Left lung (tissue), 10 donors: ENCODE measurements around the gene DGKB. TPM values are rescaled to one million over a fixed set of nuclear protein-coding genes. Genes with fewer than 3 reads are reported as not detected.

Experiments
- ATAC-seq: fragments of 200-7000 bp; cut with Tn5 transposase; one replicate; pipeline ENCODE4 v1.9.1; 2020; ENCODE audit warnings: moderate library complexity
- DNase-seq, 4 donors: peaks; one replicate each; pipeline ENCODE4 v3.0.0-alpha.2; 2013 to 2020
- H3K27ac ChIP-seq, 2 donors: fragments of 200-600 bp; sonication (generic) in 1 of 2; one replicate each; pipeline versions ENCODE4 v1.5.0 to v1.8.0; 2020 to 2021
- H3K27me3 ChIP-seq, 2 donors: fragments of 200-600 bp; sonication (generic) in 1 of 2; one replicate each; pipeline versions ENCODE4 v1.5.0 to v1.8.0; 2020 to 2021
- H3K36me3 ChIP-seq, 2 donors: fragments of 200-600 bp; sonication (generic) in 1 of 2; one replicate each; pipeline versions ENCODE4 v1.5.0 to v1.8.0; 2020 to 2021
- H3K4me1 ChIP-seq, 2 donors: fragments of 200-600 bp; one replicate each; pipeline ENCODE4 v1.8.0; 2021
- H3K4me3 ChIP-seq, 2 donors: fragments of 200-600 bp; sonication (generic) in 1 of 2; one replicate each; pipeline versions ENCODE4 v1.5.0 to v1.8.0; 2020 to 2021; ENCODE audit warnings: mild to moderate bottlenecking in 1 of 2
- H3K9me3 ChIP-seq, 2 donors: fragments of 200-600 bp; sonication (generic) in 1 of 2; one replicate each; pipeline versions ENCODE4 v1.5.0 to v1.8.0; 2020 to 2021
- CTCF ChIP-seq, 2 donors: fragments of 200-600 bp; sonication (generic) in 1 of 2; IDR thresholded peaks; one replicate each; pipeline versions ENCODE4 v1.5.0 to v1.8.0; 2021; ENCODE audit warnings: antibody characterized with exemption in 2 of 2
- intact Hi-C, 2 donors: fragments of 100-400 bp; cut with DNase I; formaldehyde crosslinking; loops; one replicate each; pipeline versions ENCODE4 v1.11.2 to v1.14.2; 2022
- polyA plus RNA-seq, 6 donors: library from polyadenylated mRNA; unstranded; fragments of 120-200 nt; gene quantifications; one replicate each; pipeline ENCODE4 v1.2.1, GENCODE V29; 2013; ENCODE audit not compliant: insufficient read length in 6 of 6
- total RNA-seq, 2 donors: library from RNA; stranded (reverse); fragmentation: NEBNext Ultra II Directional; extraction: Animal tissue kit (Norgen Biotek cat#: 25700); gene quantifications; one replicate each; pipeline ENCODE4 v1.2.1, GENCODE V29; 2021
- donor health status: DM: no; HTN: yes; CAD: no.
- donor health status: DM: no; HTN: no; CAD: no.

DGKB gene
- total and polyA plus RNA-seq, 8 donors = 0.15 to 0.31 (median 0.27) TPM; not detected in 1

- no peaks in the 10 kb centered on the region for H3K36me3 ChIP-seq
- no peaks in the 10 kb centered on the region for H3K27me3 ChIP-seq
- intact Hi-C loops = no loop called here
- H3K4me1 ChIP-seq = no peaks in the 10 kb centered on the region
- no peak for DNase-seq
- no peaks in the 10 kb centered on the region for H3K9me3 ChIP-seq
- ATAC-seq = no peak
- H3K27ac ChIP-seq = no peak overlapping the region
- no peak for TF ChIP-seq CTCF (IDR thresholded peaks at IDR 0.05)
- no peak overlapping the region for H3K4me3 ChIP-seq
Observed at GRCh38 chr7:14158111-14158510, 744.4 kb downstream of the DGKB start.

GRCh38 chr7:14156436-14156835 lies 746.1 kb downstream of the DGKB start:
- Histone ChIP-seq H3K36me3 (no peaks in the 10 kb centered on the region), H3K4me3 (no peak overlapping the region), H3K9me3 (no peaks in the 10 kb centered on the region), H3K27me3 (no peaks in the 10 kb centered on the region), H3K4me1 (no peaks in the 10 kb centered on the region), H3K27ac (no peak overlapping the region)
- DNase-seq = no peak
- intact Hi-C loops = no loop called here
- TF ChIP-seq CTCF (IDR thresholded peaks at IDR 0.05) = no peak
- no peak for ATAC-seq

GRCh38 chr7:14148974-14149373 lies 753.6 kb downstream of the DGKB start:
- intact Hi-C loops = no loop called here
- no peaks in the 10 kb centered on the region for H3K4me1 ChIP-seq
- no peaks in the 10 kb centered on the region for H3K9me3 ChIP-seq
- H3K36me3 ChIP-seq = no peaks in the 10 kb centered on the region
- TF ChIP-seq CTCF (IDR thresholded peaks at IDR 0.05) = no peak
- no peak for ATAC-seq
- DNase-seq = no peak
- no peak overlapping the region for H3K4me3 ChIP-seq
- H3K27me3 ChIP-seq = no peaks in the 10 kb centered on the region
- no peak overlapping the region for H3K27ac ChIP-seq

GRCh38 chr7:14147532-14147931 lies 755.0 kb downstream of the DGKB start:
- H3K36me3 ChIP-seq = no peaks in the 10 kb centered on the region
- intact Hi-C loops = no loop called here
- TF ChIP-seq CTCF (IDR thresholded peaks at IDR 0.05) = no peak
- no peaks in the 10 kb centered on the region for H3K9me3 ChIP-seq
- H3K4me3 ChIP-seq = no peak overlapping the region
- ATAC-seq (no peak), DNase-seq (no peak)
- H3K4me1 ChIP-seq = no peaks in the 10 kb centered on the region
- H3K27me3 ChIP-seq = no peaks in the 10 kb centered on the region
- H3K27ac ChIP-seq = no peak overlapping the region

GRCh38 chr7:14144538-14144937 lies 758.0 kb downstream of the DGKB start:
- Histone ChIP-seq H3K36me3 (no peaks in the 10 kb centered on the region), H3K4me1 (no peaks in the 10 kb centered on the region), H3K27ac (no peak overlapping the region), H3K4me3 (no peak overlapping the region), H3K9me3 (no peaks in the 10 kb centered on the region), H3K27me3 (no peaks in the 10 kb centered on the region)
- DNase-seq (no peak), ATAC-seq (no peak)
- intact Hi-C loops = no loop called here
- no peak for TF ChIP-seq CTCF (IDR thresholded peaks at IDR 0.05)
